Measurements from ENCODE around the gene NEURL1B. TPM values are rescaled to one million over a fixed set of nuclear protein-coding genes. Genes with fewer than 3 reads are reported as not detected.

Gene NEURL1B
- total RNA-seq, 4 donors from 2014 or later, result 8.7 to 18.8 (median 15.1) TPM

DNA sequence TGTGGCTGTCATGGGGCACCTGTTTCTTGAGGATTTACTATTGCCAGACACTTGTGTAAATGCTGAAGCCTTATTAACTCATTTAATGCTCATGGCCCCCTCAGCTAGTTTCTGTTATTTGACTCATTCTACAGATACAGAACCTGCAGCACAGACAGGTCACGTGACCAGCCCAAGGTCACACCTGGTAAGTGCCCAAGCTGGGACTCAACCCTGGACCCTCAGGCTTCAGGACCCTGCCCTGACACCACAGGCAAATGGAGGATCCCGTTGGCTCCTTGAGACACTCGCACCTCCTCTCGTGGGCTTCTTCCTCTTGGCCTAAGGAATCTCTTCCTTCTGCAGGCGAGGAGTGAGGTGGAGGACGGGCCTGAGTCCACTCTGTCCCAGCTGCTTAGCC is 10.6 kb upstream of the NEURL1B start:
- DNase-seq, result no peak
- H3K27ac ChIP-seq, result no peak overlapping the region
- no peaks in the 10 kb centered on the region for H3K27me3 ChIP-seq
- no peaks in the 10 kb centered on the region for H3K36me3 ChIP-seq
- ATAC-seq, result no peak
- in situ Hi-C loops (cut with MboI; ENCODE audit: low sequenced_read_pairs in 4 of 4), result no loop called here
- TF ChIP-seq, protein P1, sequence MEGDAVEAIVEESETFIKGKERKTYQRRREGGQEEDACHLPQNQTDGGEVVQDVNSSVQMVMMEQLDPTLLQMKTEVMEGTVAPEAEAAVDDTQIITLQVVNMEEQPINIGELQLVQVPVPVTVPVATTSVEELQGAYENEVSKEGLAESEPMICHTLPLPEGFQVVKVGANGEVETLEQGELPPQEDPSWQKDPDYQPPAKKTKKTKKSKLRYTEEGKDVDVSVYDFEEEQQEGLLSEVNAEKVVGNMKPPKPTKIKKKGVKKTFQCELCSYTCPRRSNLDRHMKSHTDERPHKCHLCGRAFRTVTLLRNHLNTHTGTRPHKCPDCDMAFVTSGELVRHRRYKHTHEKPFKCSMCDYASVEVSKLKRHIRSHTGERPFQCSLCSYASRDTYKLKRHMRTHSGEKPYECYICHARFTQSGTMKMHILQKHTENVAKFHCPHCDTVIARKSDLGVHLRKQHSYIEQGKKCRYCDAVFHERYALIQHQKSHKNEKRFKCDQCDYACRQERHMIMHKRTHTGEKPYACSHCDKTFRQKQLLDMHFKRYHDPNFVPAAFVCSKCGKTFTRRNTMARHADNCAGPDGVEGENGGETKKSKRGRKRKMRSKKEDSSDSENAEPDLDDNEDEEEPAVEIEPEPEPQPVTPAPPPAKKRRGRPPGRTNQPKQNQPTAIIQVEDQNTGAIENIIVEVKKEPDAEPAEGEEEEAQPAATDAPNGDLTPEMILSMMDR (IDR thresholded peaks at IDR 0.05 in 4 of 5, conservative IDR thresholded peaks at IDR 0.05 in 1 of 5), result no peak
- TF ChIP-seq POLR2A (IDR thresholded peaks at IDR 0.05), result no peak
- no peak overlapping the region for H3K4me3 ChIP-seq
- no peaks in the 10 kb centered on the region for H3K9me3 ChIP-seq
- intact Hi-C loops (cut with DNase I; ENCODE audit: low total_unique reads), result no loop called here
- H3K4me1 ChIP-seq, result no peaks in the 10 kb centered on the region

DNA sequence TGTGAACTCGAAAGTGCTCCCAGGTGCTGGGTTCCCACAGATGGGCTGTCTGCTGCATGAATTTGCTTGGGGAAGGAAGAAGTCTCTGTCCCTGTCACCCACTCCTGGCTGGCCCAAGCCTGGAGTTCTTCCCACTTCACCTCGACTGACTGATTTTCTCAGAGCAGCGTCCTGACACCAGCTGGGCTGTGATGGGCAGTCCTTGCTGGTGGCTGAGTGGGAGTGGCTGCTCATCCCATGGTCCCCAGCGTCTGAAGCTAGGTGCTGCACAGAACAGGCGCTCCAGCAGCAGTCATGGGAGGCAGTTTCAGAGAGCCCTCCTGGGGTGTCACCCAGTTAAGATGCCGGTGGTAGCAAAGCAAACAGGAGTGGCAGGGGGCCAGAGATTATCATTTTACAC is 10.1 kb upstream of the NEURL1B start:
- ATAC-seq, result no peak
- TF ChIP-seq, protein P1 (IDR thresholded peaks at IDR 0.05 in 4 of 5, conservative IDR thresholded peaks at IDR 0.05 in 1 of 5), result no peak
- TF ChIP-seq POLR2A (IDR thresholded peaks at IDR 0.05), result no peak
- Histone ChIP-seq H3K36me3 (no peaks in the 10 kb centered on the region), H3K27ac (no peak overlapping the region), H3K4me3 (no peak overlapping the region), H3K27me3 (no peaks in the 10 kb centered on the region), H3K9me3 (no peaks in the 10 kb centered on the region), H3K4me1 (no peaks in the 10 kb centered on the region)
- no peak for DNase-seq
- in situ Hi-C loops (cut with MboI; ENCODE audit: low sequenced_read_pairs in 4 of 4) (no loop called here), intact Hi-C loops (cut with DNase I; ENCODE audit: low total_unique reads) (no loop called here)

DNA sequence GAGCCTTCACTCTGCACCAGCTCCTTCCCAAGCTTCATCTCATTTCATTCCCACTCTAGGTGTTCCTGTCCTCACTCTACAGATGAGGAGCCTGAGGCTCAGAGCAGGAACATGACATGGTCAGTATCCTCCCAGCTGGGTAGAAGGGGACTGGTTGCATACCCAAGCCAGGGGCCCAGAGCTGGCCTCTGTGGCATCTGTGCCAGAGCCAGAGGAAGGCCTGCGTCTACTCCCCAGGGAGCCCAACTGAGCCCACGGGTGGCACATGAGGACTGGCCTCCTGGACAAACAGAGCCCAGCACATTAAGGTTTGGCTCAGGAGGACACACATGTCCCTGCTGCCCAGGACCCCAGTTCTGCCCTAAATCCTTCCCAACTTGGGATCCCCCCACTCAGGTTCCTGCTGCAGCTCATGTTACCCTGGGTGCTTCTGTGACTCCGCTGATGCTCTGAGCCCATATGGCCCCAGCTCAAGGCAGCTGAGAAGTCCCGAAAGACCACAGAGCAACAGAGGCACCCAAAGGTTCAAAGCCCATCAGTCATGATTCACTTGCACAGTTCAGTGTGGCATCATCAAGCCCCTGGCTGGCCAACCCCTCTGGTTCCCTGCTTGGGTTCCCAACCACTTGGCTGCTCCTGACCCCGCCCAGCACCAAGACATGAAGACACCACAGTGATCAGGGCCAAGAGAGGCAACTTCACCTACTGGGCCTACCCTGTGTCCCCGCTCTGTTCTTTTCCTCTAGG is 8.5 kb upstream of the NEURL1B start:
- in situ Hi-C loops (cut with MboI; ENCODE audit: low sequenced_read_pairs in 4 of 4) (no loop called here), intact Hi-C loops (cut with DNase I; ENCODE audit: low total_unique reads) (no loop called here)
- no peaks in the 10 kb centered on the region for H3K9me3 ChIP-seq
- no peak overlapping the region for H3K27ac ChIP-seq
- H3K36me3 ChIP-seq, result no peaks in the 10 kb centered on the region
- H3K4me3 ChIP-seq, result no peak overlapping the region
- no peak for ATAC-seq
- DNase-seq, result no peak
- H3K4me1 ChIP-seq, result no peaks in the 10 kb centered on the region
- TF ChIP-seq, protein P1 (IDR thresholded peaks at IDR 0.05 in 4 of 5, conservative IDR thresholded peaks at IDR 0.05 in 1 of 5), result no peak
- TF ChIP-seq POLR2A (IDR thresholded peaks at IDR 0.05), result no peak
- H3K27me3 ChIP-seq, result peaks cover 0 to 4% (median 0%) of the 10 kb centered on the region in 3 donors

DNA sequence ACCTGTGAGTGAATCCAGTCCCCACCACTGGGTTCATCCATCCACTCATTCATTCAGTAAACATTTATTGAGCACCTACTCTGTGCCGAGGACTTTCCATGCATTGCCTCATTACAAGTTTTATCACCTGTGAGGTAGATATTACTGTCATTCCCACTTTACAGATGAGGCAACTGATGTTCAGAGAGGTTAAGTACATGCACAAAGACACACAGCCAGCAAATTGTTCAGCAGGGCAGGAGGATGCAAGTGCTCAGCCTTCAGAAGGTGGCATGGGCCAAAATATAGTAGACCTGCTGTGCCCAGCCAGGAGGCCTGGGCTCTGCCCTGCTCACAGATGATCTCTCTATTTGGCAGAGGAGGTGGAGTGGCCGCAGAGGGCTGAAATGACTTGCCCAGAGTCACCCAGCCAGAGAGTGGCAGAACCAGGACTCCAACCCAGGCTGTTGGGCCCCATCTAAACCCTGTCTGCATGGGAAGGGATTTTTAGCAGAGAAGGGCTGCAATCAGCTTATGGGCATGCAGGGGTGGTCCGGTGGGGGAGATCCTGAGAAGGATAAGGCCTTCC is 7.6 kb upstream of the NEURL1B start:
- Histone ChIP-seq H3K27me3 (peaks cover 0 to 4% (median 0%) of the 10 kb centered on the region in 3 donors), H3K27ac (no peak overlapping the region), H3K36me3 (no peaks in the 10 kb centered on the region), H3K9me3 (no peaks in the 10 kb centered on the region), H3K4me1 (no peaks in the 10 kb centered on the region), H3K4me3 (no peak overlapping the region)
- ATAC-seq, result no peak
- intact Hi-C loops (cut with DNase I; ENCODE audit: low total_unique reads), result no loop called here
- TF ChIP-seq, protein P1 (IDR thresholded peaks at IDR 0.05 in 4 of 5, conservative IDR thresholded peaks at IDR 0.05 in 1 of 5), result no peak
- TF ChIP-seq POLR2A (IDR thresholded peaks at IDR 0.05), result no peak
- in situ Hi-C loops (cut with MboI; ENCODE audit: low sequenced_read_pairs in 4 of 4), result no loop called here
- no peak for DNase-seq

Measured in gastrocnemius medialis (tissue), 4 donors.